VCaP (cell line): ENCODE measurements around the gene RASA1.

Experiments used
- H3K27ac ChIP-seq: fragments of 450-650 bp; 2 replicates; pipeline ENCODE4 v1.5.1; 2017
- TF ChIP-seq, protein P1 (sequence below): fragments of 450-650 bp; conservative IDR thresholded peaks from 2 replicates; pipeline ENCODE4 v1.5.1; 2017; ENCODE audit warnings: mild to moderate bottlenecking, moderate library complexity

Gene RASA1

DNA sequence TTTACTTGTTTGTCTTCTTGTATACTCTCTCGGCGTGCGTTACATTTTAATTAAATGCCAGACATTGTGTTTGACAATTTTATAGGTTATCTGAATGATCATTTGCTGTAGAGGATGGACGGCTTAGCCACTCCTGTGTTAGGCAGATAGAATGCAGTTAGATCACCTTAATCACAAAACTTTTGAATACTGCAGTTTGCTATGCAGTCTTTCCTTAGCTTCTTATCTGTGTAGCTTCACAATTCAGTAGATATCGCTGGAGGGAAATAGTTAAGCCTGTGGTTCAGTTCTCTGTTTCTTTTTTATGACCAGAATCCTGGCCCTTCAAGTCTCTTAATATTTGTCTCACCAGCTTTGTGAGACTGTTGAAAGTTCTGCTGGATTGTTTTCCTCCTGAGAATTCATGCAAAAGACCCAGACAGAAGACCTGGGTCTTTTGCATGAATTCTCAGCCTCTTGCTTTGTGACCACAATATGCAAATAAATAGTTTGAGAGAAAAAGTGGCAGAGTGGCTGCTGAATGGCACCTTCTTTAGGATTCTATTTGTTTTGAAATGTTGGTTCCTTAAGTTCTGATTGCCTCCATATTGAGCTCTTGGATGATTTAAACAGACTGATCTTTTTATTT lies 40.2 kb downstream of the RASA1 start:
- H3K27ac ChIP-seq: no peak overlapping the region
- TF ChIP-seq, protein P1, sequence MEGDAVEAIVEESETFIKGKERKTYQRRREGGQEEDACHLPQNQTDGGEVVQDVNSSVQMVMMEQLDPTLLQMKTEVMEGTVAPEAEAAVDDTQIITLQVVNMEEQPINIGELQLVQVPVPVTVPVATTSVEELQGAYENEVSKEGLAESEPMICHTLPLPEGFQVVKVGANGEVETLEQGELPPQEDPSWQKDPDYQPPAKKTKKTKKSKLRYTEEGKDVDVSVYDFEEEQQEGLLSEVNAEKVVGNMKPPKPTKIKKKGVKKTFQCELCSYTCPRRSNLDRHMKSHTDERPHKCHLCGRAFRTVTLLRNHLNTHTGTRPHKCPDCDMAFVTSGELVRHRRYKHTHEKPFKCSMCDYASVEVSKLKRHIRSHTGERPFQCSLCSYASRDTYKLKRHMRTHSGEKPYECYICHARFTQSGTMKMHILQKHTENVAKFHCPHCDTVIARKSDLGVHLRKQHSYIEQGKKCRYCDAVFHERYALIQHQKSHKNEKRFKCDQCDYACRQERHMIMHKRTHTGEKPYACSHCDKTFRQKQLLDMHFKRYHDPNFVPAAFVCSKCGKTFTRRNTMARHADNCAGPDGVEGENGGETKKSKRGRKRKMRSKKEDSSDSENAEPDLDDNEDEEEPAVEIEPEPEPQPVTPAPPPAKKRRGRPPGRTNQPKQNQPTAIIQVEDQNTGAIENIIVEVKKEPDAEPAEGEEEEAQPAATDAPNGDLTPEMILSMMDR: no peak

DNA sequence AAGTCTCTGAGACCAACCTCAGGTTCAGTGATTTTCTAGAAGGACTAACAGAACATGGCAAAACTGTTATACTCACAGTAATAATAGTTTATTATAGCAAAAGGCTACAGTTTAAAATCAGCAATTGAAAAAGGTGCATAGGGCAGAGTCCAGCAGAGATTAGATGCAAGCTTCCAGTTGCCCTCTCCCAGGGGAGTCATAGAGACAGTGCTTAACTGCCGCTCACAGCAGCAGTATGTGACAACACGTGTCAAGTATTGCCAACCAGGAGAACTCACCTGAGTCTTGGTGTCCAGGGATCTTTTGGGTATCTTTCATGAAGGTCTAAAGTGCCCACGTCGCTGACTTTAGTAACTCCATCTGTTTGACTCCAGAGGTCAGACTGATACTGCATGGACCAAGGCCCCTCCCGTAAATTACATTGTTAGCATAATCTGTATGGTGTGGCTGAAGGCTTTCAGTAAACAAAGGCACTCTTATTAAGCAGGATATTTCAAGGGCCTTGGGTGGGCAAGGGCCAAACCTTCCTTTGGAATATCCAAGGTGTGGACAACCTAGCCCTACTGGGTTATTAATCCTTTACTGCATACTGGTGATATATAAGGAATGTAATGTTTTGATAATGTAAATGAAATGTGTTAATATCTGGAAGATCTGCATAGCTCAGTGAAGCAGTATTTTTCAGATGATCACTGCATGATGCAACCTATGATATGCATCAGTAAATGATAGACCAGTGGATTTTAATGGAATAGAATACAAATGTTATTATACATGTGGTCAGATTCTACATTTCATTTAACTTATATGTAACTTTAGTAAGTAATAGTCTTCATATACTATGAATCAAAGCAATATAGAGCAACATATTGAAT lies 44.0 kb downstream of the RASA1 start:
- H3K27ac ChIP-seq: no peak overlapping the region
- TF ChIP-seq, protein P1: no peak

DNA sequence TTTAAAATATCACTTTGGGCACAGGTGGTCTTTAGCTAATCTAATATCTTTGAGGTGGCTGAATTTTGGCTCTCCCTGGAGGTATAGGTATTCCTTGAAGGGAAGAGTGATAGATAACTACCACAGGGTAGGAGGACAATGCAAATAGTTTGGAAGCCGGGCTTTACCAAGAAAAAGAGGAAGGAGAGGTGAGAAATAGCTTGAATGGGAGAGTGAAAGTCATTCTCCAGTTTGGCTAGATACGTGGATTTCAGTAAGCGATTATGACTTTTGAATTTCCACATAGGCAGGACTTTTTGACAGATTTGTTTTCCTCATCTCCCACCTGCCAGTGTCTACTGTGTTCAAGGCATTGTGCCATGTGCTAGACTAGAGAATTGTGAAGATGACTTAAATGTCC lies 45.5 kb downstream of the RASA1 start:
- H3K27ac ChIP-seq: no peak overlapping the region
- TF ChIP-seq, protein P1: no peak

DNA sequence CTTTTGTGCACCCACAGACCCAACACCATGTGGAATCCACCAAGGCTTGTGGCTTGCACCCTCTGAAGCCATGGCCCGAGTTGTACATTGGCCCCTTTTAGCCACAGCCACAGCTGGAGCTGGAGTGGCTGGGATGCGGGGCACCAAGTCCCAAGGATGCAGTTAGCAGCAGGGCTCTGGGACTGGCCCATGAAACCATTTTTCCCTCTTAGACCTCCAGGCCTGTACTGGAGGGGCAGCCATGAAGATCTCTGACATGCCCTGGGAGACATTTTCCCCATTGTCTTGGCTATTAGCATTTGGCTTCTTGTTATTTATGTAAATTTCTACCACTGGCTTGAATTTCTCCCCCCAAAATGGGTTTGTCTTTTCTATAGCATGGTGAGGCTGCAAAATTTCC lies 51.8 kb downstream of the RASA1 start:
- no peak overlapping the region for H3K27ac ChIP-seq
- TF ChIP-seq, protein P1: no peak

DNA sequence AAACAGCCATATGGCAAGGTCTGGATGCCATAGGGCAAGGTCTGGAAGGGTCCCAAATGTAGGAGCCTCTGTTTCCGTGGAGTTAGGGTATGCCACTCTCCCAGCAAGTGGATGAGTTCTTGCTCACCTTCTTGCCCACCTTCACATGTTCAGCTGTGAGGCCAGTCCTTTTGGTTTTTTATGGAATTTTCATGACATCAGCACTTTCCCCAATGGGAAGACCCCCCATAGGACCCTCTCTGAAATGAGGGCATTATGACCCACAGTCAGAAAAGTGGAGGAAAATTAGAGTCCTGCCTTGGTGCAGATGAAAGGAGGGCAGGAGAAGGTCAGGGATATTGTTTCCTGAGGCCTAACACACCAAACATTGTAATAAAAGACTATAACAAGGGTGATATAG lies 53.9 kb downstream of the RASA1 start:
- TF ChIP-seq, protein P1: no peak
- no peak overlapping the region for H3K27ac ChIP-seq

DNA sequence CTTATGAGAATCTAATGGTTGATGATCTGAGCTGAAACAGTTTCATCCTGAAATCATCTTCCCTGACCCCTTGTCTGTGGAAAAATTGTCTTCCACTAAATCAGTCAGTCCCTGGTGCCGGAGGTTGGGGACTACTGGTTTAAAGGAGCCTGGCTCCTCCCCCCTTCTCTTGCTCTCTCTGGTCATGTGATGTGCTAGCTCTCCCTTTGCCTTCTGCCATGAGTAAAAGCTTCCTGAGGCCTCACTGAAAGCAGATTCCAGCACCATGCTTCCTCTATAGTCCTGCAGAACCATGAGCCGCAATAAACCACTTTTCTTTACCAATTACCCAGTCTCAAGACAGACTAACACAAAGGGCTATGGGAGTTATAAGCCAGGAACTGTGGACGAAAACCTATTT lies 54.7 kb downstream of the RASA1 start:
- TF ChIP-seq, protein P1: no peak
- H3K27ac ChIP-seq: no peak overlapping the region

- no peak overlapping the region for H3K27ac ChIP-seq
- TF ChIP-seq, protein P1: no peak
Measured at GRCh38 chr5:87327998-87328397, 60.3 kb downstream of the RASA1 start.
